ENCODE results near the gene XIRP2.

XIRP2 gene

GRCh38 chr2:166897666-166898065, 9.4 kb downstream of the XIRP2 start:
- H3K4me3 ChIP-seq (ENCODE audit: control insufficient read depth, low read depth, low read length): no peak overlapping the region
- TF ChIP-seq, protein P1, sequence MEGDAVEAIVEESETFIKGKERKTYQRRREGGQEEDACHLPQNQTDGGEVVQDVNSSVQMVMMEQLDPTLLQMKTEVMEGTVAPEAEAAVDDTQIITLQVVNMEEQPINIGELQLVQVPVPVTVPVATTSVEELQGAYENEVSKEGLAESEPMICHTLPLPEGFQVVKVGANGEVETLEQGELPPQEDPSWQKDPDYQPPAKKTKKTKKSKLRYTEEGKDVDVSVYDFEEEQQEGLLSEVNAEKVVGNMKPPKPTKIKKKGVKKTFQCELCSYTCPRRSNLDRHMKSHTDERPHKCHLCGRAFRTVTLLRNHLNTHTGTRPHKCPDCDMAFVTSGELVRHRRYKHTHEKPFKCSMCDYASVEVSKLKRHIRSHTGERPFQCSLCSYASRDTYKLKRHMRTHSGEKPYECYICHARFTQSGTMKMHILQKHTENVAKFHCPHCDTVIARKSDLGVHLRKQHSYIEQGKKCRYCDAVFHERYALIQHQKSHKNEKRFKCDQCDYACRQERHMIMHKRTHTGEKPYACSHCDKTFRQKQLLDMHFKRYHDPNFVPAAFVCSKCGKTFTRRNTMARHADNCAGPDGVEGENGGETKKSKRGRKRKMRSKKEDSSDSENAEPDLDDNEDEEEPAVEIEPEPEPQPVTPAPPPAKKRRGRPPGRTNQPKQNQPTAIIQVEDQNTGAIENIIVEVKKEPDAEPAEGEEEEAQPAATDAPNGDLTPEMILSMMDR (conservative IDR thresholded peaks at IDR 0.05; ENCODE audit: control insufficient read depth, insufficient read depth, low read depth, low read length): no peak
- no peak for DNase-seq (ENCODE audit: low read depth)

- TF ChIP-seq, protein P1 (conservative IDR thresholded peaks at IDR 0.05; ENCODE audit: control insufficient read depth, insufficient read depth, low read depth, low read length): no peak
- no peak for DNase-seq (ENCODE audit: low read depth)
- H3K4me3 ChIP-seq (ENCODE audit: control insufficient read depth, low read depth, low read length): no peak overlapping the region
These were observed 11.4 kb downstream of the XIRP2 start for GRCh38 chr2:166899676-166900075.

DNA sequence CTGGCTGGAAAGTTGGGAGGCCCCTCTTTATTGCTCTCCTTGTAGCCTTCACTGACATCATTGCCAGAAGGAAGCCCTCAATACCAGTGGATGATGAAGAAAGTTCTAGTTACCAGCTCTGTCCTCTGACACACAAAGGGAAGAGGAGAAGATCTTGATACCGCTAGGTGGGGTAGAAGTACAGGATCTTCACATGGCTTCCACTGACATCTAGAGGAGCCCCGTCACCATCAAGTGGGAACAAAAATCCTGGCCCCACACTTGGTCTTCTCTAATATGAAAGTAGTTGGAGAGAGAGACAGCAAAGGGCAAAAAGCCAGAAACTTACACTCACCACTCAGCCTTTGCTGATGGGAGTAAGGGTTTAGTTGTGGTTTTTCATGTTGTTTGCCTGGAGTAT, 12.4 kb downstream of the XIRP2 start:
- TF ChIP-seq, protein P1 (conservative IDR thresholded peaks at IDR 0.05; ENCODE audit: control insufficient read depth, insufficient read depth, low read depth, low read length): peak; percentile 42
- no peak overlapping the region for H3K4me3 ChIP-seq (ENCODE audit: control insufficient read depth, low read depth, low read length)
- peak; percentile 46 for DNase-seq (ENCODE audit: low read depth)

GRCh38 chr2:166901336-166901735, 13.1 kb downstream of the XIRP2 start:
- H3K4me3 ChIP-seq (ENCODE audit: control insufficient read depth, low read depth, low read length): no peak overlapping the region
- DNase-seq (ENCODE audit: low read depth): no peak

GRCh38 chr2:166916987-166917386, 28.7 kb downstream of the XIRP2 start:
- no peak overlapping the region for H3K4me3 ChIP-seq (ENCODE audit: control insufficient read depth, low read depth, low read length)
- no peak for DNase-seq (ENCODE audit: low read depth)
- TF ChIP-seq, protein P1 (conservative IDR thresholded peaks at IDR 0.05; ENCODE audit: control insufficient read depth, insufficient read depth, low read depth, low read length): no peak

More at GRCh38 chr2:166901336-166901735, 13.1 kb downstream of the XIRP2 start:
- TF ChIP-seq, protein P1 (conservative IDR thresholded peaks at IDR 0.05; ENCODE audit: control insufficient read depth, insufficient read depth, low read depth, low read length): no peak

GRCh38 chr2:166917415-166917814, 29.1 kb downstream of the XIRP2 start:
- no peak for DNase-seq (ENCODE audit: low read depth)
- H3K4me3 ChIP-seq (ENCODE audit: control insufficient read depth, low read depth, low read length): no peak overlapping the region
- TF ChIP-seq, protein P1 (conservative IDR thresholded peaks at IDR 0.05; ENCODE audit: control insufficient read depth, insufficient read depth, low read depth, low read length): no peak

All from fibroblast of mammary gland (primary cell).